Measurements from ENCODE around the gene SYNE1.

The SYNE1 gene

DNA sequence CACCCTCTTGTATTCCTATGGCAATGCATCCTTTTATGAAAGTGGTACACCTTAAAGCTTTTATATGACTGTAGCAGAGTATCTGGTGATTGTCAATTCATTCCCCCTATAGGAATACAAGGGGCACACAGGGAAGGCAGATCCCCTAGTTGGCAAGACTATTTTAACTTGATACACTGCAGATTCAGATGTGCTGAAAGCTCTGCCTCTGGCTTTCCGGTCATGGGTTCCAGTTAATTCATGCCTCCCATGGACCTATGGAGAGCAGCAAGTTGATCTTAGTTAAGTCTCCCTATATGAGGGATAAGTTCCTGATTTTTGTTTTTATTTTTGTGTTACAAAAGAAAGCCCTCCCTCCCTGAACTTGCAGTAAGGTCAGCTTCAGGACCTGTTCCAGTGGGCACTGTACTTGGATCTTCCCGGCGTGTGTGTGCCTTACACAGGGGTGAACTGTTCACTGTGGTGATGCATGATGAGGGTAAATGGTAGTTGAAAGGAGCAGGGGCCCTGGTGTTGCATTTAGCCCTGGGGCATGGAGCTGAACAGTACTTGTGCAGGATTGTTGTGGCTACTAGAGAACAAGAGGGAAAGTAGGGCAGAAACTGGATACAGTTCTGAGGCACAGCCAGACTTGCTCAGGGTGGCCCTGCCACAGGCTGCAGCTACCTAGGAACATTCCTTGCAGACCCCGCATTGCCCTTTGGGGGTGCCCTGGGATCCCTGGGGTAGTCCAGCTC lies 537.5 kb downstream of the SYNE1 start:
- DNase-seq (ENCODE audit: low read depth in 2 of 2): no peak
- no peak overlapping the region for H3K4me3 ChIP-seq (replicated peaks in 1 of 2; ENCODE audit: low read depth in 2 of 2, low read length in 2 of 2)
- TF ChIP-seq CTCF (IDR thresholded peaks at IDR 0.05; ENCODE audit: low read depth, low read length): no peak

DNA sequence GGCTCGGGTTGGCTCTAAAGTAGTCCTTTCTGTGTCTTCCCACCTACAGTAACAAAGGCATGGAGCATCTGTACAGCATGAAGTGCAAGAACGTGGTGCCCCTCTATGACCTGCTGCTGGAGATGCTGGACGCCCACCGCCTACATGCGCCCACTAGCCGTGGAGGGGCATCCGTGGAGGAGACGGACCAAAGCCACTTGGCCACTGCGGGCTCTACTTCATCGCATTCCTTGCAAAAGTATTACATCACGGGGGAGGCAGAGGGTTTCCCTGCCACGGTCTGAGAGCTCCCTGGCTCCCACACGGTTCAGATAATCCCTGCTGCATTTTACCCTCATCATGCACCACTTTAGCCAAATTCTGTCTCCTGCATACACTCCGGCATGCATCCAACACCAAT lies 538.5 kb downstream of the SYNE1 start:
- DNase-seq (ENCODE audit: low read depth in 2 of 2): no peak
- H3K4me3 ChIP-seq (replicated peaks in 1 of 2; ENCODE audit: low read depth in 2 of 2, low read length in 2 of 2): no peak overlapping the region
- no peak for TF ChIP-seq CTCF (IDR thresholded peaks at IDR 0.05; ENCODE audit: low read depth, low read length)

- H3K4me3 ChIP-seq (replicated peaks in 1 of 2; ENCODE audit: low read depth in 2 of 2, low read length in 2 of 2): no peak overlapping the region
- peak; percentile 84 to 93 for DNase-seq (ENCODE audit: low read depth in 2 of 2)
- peak; percentile 16 for TF ChIP-seq CTCF (IDR thresholded peaks at IDR 0.05; ENCODE audit: low read depth, low read length)
Measured at GRCh38 chr6:152096863-152097496, 540.2 kb downstream of the SYNE1 start.

DNA sequence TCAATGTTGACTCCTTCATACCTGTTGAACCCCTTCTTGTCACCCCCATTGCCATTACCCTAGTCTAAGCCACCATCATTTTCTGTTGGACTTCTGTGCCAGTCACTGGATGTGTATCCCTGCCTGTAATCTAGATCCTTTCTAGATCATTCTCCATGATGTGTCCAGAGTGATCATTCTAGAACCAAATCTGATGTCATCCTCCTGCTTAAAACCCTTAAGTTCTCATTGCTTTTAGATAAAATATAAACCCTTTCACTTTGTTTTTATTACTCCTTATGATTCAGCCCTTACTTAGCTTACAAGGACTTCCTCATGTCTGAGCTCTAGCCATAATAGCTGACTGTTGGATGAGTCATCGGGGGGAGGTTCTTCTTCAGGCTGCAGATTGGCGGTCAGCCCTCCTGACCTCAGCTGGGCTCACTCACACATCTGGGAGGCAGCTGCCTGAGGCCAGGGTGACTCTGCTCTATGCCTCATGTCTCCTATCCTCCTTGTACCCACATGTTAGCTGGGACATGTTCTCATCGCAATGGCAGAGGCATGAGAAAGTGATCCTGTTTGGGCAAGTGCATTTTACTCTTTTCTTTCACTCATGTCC lies 542.1 kb downstream of the SYNE1 start:
- H3K4me3 ChIP-seq (replicated peaks in 1 of 2; ENCODE audit: low read depth in 2 of 2, low read length in 2 of 2): no peak overlapping the region
- peak; percentile 97 to 100 for DNase-seq (ENCODE audit: low read depth in 2 of 2)
- no peak for TF ChIP-seq CTCF (IDR thresholded peaks at IDR 0.05; ENCODE audit: low read depth, low read length)

GRCh38 chr6:152094276-152094675 lies 542.9 kb downstream of the SYNE1 start:
- H3K4me3 ChIP-seq (replicated peaks in 1 of 2; ENCODE audit: low read depth in 2 of 2, low read length in 2 of 2): no peak overlapping the region
- TF ChIP-seq CTCF (IDR thresholded peaks at IDR 0.05; ENCODE audit: low read depth, low read length): no peak
- DNase-seq (ENCODE audit: low read depth in 2 of 2): no peak

GRCh38 chr6:152093711-152094110 lies 543.5 kb downstream of the SYNE1 start:
- H3K4me3 ChIP-seq (replicated peaks in 1 of 2; ENCODE audit: low read depth in 2 of 2, low read length in 2 of 2): no peak overlapping the region
- no peak for DNase-seq (ENCODE audit: low read depth in 2 of 2)
- TF ChIP-seq CTCF (IDR thresholded peaks at IDR 0.05; ENCODE audit: low read depth, low read length): no peak
